GM19023 (cell line): ENCODE measurements around the gene DIAPH1.
A peak's percentile ranks its signal among the peaks of the same experiment; 100 is the strongest.

ENCODE experiments used
- ATAC-seq: cut with Tn5 transposase; IDR thresholded peaks from one replicate; pipeline ENCODE4 v1.9.1; 2021; ENCODE audit warnings: mild to moderate bottlenecking, moderate library complexity; ENCODE audit not compliant: unreplicated experiment

The DIAPH1 gene

GRCh38 chr5:141485321-141486055 is 133.3 kb downstream of the DIAPH1 start:
- no peak for ATAC-seq

DNA sequence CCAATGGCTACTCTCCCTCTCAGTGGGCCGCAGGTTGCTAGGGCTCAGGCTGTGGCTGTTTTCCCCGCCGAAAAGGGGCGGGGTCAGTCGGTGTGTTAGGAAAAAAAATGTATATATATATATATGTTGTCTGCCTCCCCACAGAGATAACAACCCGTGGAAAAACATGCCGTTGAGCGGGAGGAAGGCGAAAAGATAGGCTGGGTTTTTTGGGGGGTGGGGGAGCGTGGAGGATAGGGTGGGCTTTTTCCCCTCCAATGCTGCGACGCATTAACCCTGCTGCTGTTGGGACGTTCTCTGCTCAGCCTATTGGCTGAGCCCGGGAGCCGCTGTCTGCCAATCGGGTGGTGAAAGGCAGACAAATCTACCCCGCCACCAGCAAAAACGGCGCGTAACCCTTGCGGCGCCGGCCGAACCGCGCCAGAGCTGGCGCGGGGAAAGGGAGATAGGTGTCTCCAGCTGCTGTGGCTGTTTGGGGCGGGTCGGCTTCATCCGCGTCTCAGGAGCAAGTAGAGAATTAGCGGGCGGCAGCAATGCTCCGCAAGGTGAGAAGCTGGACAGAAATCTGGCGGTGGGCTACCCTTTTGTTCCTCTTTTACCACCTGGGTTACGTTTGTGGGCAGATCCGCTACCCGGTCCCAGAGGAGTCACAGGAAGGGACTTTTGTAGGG is 134.0 kb downstream of the DIAPH1 start, which contains the start of gene PCDHGC4:
Gene PCDHGC4 (plus strand): TSS at position 390 of the 671 bp plus-strand sequence. CDS start 144 bp downstream, at position 534.
- ATAC-seq, result no peak

GRCh38 chr5:141484310-141484640 is 134.5 kb downstream of the DIAPH1 start:
- no peak for ATAC-seq

DNA sequence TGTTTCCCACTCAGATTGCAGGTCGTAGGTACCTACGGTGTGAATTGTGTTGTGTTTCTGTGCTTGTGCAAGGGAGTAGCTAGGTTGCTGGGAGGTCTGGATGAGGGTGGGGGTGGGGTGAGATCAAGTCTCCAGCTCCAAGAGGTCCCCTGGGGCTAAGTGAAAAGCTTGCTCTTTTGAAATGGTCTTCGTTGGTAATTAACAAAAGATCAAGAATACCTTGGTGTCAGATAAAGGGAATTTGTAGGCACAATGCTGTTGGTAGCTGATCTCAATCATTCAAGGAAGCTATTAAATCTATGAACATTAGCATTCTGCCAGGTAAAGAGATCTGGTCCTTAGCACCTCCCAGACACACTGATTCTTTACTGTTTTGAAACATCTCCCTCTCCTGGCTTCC is 134.9 kb downstream of the DIAPH1 start:
- no peak for ATAC-seq

- ATAC-seq, result no peak
These were observed 139.0 kb downstream of the DIAPH1 start for GRCh38 chr5:141479776-141480175.

DNA sequence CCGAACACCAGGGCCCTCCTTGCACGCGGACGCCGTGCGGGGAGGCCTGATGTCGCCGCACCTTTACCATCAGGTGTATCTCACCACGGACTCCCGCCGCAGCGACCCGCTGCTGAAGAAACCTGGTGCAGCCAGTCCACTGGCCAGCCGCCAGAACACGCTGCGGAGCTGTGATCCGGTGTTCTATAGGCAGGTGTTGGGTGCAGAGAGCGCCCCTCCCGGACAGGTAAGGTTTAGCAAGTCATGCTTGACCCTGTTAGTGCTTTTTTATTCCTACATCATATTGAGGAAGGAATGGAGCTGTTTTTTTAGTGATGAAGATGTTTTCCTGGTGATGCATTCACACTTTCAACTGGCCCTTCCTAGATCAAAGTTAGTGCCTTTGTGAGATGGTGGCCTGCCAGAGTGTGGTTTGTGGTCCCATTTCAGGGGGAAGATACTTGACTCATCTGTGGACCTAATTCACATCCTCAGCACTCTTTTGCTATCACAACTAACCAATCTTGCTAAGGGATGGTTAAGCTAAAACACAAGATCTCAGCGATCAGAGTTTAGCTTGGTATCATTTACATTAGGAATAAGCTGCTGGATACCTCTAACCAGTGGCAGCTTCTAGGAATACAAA is 140.4 kb downstream of the DIAPH1 start:
- ATAC-seq, result no peak

GRCh38 chr5:141477815-141478214 is 141.0 kb downstream of the DIAPH1 start:
- ATAC-seq, result no peak

GRCh38 chr5:141477044-141477575 is 141.7 kb downstream of the DIAPH1 start:
- ATAC-seq, result no peak

- peak; percentile 28 for ATAC-seq
These were observed 142.5 kb downstream of the DIAPH1 start for GRCh38 chr5:141476132-141476911.

GRCh38 chr5:141475625-141476131 is 143.1 kb downstream of the DIAPH1 start, which contains the start of gene PCDHGC3:
TSS of gene PCDHGC3 (plus strand) at chr5:141475966. CDS start at chr5:141476117, 151 bp downstream.
- peak; percentile 97 for ATAC-seq

- ATAC-seq, result no peak
These were observed 153.4 kb downstream of the DIAPH1 start for GRCh38 chr5:141465351-141465750.
